Measurements from ENCODE around the gene FCF1.
A peak's percentile ranks its signal among the peaks of the same experiment; 100 is the strongest.

The FCF1 gene, protein sequence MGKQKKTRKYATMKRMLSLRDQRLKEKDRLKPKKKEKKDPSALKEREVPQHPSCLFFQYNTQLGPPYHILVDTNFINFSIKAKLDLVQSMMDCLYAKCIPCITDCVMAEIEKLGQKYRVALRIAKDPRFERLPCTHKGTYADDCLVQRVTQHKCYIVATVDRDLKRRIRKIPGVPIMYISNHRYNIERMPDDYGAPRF

DNA sequence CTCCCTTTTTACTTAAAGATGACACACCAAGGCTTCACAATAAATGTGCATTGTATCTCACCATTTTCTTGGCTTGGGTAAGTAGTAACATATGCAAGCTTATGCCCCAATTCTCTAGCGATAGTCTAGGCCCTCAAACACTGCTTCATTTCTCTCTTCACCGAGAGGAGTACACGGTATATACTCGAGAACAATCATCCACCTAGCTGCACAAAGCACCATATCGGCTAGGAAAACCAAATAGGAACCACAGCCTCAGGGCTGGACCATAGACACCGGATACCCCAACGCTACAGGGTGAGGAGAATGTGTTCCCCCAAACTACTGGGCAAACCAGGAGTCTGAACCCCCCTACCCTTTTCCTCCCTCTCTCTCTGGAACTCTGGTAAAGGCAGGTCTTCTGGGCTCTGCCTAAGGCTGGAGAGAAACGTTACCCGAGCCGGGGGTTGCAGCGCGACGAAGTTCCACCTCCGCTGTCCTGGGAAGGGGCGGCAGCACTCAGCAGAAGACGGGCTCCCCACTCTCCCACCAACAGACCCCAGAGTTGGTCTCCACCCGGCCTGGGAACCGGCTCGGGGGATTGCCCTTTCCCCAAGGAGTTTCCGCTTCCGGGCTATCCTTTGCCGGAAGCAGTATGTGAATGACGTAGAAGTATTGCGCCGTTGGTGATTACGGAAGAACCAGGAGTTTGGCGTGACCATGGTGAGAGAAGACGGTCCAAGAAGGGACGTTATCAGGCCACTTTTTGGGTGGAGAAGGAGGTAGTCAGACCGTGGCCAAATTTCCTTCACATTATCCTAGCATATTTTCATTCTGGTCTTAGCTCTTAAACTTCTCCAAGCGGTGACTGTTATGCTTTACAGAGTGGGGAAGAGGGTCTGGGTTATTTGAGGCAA, at the start of gene FCF1, which contains the start of gene AREL1:
TSS of gene FCF1 (plus strand) at position 646 of the 896 bp plus-strand sequence. CDS start at position 700, 54 bp downstream.
TSS of gene AREL1 (minus strand) at position 582 of the 896 bp plus-strand sequence. CDS start 27,465 bp downstream, outside the sequence.
- DNase-seq, result peak; percentile 86

- DNase-seq, result no peak
These were observed 49.1 kb upstream of the FCF1 start for GRCh38 chr14:74663884-74664283.

- no peak for DNase-seq
These were observed 48.2 kb upstream of the FCF1 start for GRCh38 chr14:74664717-74665116.

DNA sequence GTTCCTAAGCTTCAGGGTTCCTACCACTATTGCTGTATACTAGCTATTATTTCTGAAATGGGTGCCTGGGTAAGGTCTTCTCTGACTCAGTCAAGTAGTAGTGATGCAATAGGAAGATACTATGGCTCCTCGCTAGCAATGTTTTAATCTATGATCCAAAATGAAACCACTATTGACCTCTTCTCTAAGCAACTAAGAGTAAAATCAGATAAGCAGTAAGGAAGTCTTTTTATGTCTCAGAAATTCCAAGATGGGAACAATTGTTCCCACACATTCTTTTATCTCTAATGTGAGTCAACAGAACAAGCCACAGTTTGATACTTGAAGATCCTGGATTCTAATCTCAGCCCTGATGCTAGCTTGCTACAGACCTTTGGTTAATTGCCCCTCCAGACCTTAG, 45.2 kb upstream of the FCF1 start:
- no peak for DNase-seq

- no peak for DNase-seq
These were observed 43.7 kb upstream of the FCF1 start for GRCh38 chr14:74669256-74669655.

- no peak for DNase-seq
These were observed 43.1 kb upstream of the FCF1 start for GRCh38 chr14:74669846-74670245.

- no peak for DNase-seq
These were observed 42.1 kb upstream of the FCF1 start for GRCh38 chr14:74670726-74671411.

DNA sequence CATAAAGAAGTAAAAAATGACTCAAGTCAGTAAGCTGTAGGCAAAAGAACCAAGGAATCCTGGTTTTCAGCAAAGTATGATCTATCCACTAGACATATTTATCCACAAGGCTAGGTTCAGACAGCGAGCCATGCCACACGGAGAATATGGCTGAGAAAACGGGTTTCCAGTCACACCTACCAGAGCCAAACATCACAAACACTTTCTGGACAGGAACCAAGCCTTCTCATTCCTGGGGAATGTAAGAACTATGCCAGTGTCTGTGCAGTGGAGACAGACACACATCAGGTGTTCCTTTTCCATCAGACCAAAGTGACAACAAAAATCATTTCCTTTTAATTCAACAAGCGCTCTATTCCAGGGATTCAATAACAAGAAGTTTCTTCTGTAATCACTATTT, 41.2 kb upstream of the FCF1 start:
- DNase-seq, result no peak

DNA sequence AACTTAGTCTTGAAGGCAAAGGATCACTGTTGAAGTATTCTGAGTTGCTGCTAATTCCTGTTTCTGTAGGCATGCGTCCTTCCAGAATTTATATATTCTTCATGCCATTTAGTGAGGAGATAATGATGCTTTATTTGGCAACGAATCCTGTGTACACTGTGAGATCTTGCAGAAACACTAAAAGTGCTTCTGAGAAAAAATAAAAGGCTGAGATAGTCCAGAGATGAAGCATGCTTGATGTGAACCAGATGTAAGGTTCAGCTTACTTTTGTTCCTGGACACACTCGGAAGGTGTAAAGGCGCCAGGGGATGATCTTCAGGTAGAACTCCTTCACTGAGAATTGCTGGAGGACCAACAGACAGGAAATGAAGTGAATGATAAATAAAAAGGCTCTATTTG, 39.2 kb upstream of the FCF1 start:
- DNase-seq, result no peak

GRCh38 chr14:74675219-74675618, 37.7 kb upstream of the FCF1 start:
- DNase-seq, result no peak

DNA sequence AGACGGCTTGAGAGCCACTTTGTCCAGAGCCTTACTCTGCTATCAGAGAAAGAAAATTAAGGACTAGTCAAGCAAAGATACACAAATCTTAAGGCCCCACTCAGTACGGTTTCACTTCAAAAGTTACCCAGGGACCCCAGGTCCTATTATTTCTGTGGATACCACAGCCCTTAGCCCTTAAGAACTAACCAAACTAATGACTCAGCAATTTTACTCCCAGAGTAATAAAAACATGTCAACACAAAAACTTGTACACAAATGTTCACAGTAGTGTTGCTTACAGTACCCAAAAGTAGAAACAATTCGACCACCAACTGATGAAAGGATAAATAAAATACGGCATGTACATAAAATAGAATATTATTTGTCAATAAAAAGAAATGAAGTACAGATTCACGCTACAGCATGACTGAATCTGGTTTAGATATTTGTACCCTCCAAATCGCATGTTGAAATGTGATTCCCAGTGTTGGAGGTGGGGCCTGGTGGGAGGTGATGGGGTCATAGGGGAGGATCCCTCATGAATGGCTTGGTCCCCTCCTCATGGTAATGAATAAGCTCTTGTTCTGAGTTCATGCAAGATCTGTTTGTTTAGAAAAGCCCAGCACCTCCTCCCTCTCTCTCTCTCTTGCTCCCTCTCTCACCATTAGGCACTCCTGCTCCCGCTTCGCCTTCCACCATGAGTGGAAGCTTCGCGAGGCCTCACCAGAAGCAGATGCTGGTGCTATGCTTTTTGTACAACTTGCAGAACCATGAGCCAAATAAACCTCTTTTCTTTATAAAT, 30.6 kb upstream of the FCF1 start:
- DNase-seq, result no peak

DNA sequence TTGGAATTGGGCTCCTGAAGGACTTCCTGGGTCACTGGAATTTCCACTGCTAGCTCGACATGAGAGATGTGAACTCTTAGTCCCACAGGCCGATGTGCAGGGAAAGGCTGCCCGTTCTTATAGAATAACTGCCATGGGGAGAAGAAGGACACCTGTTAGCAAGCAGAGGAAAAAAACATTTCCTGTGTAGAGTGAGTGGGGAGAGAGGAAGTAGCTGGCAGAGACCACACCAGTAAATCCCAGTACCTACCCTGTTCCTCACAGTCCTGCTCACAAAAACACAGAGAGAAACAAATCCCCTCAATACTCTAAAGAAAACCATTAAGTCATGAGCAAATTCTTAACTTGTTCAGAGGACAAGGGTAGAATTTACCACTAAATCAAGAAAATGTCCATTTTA, 29.5 kb upstream of the FCF1 start:
- DNase-seq, result no peak

DNA sequence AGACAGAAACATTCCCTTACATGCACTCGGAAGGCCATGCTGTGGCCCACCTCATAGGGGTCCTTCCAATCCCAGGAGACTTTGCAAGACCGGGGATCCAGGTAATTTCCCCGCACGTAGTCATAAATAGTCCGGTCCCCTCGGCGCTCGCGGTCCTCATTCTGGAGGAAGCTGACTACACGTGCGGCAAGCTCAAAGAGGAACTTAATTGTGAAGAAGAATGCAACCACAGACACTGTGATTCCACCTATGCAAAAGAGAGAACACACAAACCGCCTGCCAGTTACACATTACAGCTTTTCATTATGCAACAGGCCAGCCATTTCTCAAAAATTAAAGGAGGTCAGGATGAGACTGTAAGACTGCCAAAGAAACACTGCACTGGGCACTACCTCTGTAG, 28.5 kb upstream of the FCF1 start:
- DNase-seq, result no peak

- no peak for DNase-seq
These were observed 27.9 kb upstream of the FCF1 start for GRCh38 chr14:74685056-74685455.

DNA sequence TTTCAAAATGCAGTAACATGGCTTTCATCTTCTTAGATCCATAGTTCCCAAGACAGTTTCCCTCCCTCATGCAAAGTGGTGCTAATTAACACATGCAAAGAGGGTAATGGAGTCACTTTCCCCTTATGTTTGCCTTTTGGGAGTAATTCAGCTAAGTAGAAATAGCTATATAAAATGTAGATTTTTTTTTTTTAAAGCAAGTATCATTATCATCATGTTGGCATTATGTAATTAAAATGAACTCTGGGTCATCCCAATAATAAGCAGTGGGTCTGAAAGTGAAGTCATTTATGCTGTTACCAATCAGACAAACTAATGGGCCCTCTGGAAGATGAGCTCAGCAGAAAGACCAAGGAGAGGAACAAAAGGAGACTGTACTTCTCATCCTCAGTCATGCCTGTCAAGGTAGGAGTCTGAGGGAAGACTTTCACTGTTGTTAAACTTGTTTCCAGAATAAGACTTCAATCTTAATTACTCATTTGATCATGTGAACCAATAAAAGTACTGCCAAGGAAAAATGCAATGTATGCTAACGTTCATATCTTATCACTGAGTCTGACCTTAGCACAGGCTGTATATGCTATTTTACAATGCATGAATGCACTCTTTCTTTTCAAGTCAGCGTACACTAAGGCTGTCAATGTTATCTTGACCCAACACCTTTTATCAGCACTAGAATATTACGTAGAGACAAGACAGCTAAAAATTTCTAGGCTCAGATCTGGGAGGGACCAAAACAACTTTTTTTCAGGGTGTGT, 26.8 kb upstream of the FCF1 start:
- DNase-seq, result no peak

DNA sequence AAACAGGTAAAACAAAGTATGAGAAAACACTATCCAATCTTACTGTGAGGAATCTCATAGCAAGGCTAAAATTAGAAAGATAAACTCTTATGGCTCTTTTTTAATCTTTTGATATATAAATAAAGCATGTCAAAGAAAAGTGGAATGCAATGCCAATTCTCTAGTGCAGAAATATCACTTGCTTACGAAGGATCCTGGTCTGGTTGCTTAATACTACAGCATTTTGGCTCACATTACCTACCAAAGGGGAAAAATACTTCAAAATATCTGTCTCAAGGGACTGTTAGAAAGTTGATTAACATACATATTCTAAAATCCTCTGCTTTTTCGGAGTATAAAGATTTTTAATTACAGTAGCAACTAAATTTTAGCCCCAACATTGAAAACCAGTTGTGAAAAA, 21.5 kb upstream of the FCF1 start:
- no peak for DNase-seq

- no peak for DNase-seq
These were observed 19.8 kb upstream of the FCF1 start for GRCh38 chr14:74693191-74693590.

DNA sequence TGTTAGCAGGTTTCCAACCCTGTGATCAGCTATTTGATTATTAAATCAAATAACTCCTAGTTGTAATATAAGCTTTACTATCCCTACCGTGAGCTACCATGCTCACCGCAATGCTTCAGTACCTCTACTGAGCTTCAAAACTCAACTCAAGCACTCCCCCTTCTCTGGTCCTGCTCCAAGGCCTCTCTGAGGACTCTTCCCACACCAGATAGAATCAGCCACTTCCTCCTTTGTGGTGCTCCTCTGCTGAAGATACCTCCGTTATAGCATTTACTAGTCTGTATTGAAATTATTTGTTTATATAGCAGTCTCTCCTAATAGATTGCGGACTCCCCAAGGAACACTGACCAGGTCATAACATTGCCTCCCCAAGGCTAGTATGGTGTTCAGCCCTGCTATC, 17.5 kb upstream of the FCF1 start:
- DNase-seq, result no peak

DNA sequence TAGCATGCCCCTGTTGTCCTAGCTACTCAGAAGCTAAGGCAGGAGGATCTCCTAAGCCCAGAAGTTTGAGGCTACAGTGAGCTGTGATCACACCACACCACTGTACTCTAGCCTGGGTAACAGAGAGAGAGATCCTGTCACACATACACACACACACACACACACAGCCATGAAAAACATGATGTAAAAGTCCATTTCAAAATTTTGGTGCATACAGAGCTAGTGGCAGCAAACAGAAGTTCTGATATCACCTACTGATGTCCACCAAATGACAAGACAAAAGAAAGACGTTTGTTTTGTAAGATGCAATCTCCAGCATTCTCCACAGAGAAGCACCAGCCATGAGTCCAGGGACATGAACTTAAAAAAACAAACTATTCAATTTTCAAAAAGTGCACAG, 15.9 kb upstream of the FCF1 start:
- no peak for DNase-seq

DNA sequence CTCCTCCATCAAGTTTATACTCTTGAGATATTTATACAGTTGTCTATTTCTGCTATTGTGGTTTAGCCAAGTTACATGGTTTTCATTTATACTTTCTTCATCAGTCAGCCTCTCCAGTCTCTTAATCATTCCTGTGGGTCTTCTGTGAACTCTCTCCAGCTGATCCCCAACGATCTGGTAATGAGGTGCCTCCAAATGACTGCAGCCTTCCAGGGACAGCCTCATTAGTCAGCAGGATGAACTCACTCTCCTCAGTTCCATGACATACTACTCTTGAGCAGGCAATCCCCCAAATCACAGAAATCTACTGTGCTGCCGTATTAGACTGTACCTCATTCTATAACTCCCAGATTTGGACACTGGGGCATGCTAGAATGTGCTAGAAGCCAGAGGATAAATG, 15.4 kb upstream of the FCF1 start:
- no peak for DNase-seq

DNA sequence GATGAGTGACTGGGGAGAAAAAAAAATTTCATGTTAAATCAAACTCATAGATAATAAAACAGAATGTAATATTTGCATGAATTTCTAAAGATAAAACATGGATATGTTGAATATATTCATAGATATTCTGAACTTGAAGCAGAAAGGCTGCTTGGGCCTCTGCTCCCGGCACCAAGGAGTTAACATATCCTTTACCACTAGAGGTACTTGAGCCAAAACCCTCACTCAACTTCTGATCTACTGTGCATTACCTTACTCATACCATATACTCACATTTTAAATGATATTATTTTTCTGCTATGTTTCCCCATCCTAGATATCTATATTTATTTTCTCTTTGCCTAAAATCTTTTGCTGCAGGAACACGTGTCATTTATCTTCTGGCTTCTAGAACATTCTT, 15.0 kb upstream of the FCF1 start:
- no peak for DNase-seq

GRCh38 chr14:74698465-74698864, 14.5 kb upstream of the FCF1 start:
- no peak for DNase-seq
